AG04450 (cell line): ENCODE measurements around the gene TRPM4. TPM values are rescaled to one million over a fixed set of nuclear protein-coding genes. Genes with fewer than 3 reads are reported as not detected.

Source experiments
- CTCF ChIA-PET: fragments of 300-600, 350-600 bp; formaldehyde crosslinking; extraction: SDS; loops from one replicate; lab custom pipeline; 2022; ENCODE audit warnings: antibody characterized with exemption, inconsistent platforms; lab: Charles Lee
- POLR2A ChIA-PET: fragments of 350-600 bp; formaldehyde crosslinking; extraction: SDS; loops from one replicate; lab custom pipeline; 2021; ENCODE audit warnings: antibody characterized with exemption, inconsistent platforms; lab: Yijun Ruan, JAX
- DNase-seq: peaks from one replicate; pipeline ENCODE4 v3.0.0-alpha.2; 2011; ENCODE audit warnings: low read depth, low spot score
- H3K27ac ChIP-seq: one replicate; pipeline ENCODE4 v1.5.1; 2012; ENCODE audit warnings: low read depth, low read length, control low read depth
- H3K27me3 ChIP-seq: one replicate; pipeline ENCODE4 v1.6.0; 2012; ENCODE audit warnings: low read length; ENCODE audit not compliant: control insufficient read depth, insufficient read depth
- H3K4me3 ChIP-seq: 2 replicates; pipeline ENCODE4 v1.5.1; 2011; ENCODE audit warnings: mild to moderate bottlenecking, low read depth, low read length, control low read depth
- H3K9me3 ChIP-seq: 2 replicates; pipeline ENCODE4 v1.5.1; 2012; ENCODE audit warnings: low read length; ENCODE audit not compliant: control insufficient read depth, insufficient read depth
- polyA plus RNA-seq: library from polyadenylated mRNA; depleted of rRNA; stranded (reverse); fragments of >200 nt; gene quantifications from 2 replicates; pipeline ENCODE4 v1.2.3, GENCODE V29; 2011
- TF ChIP-seq, protein P1 (sequence below): IDR thresholded peaks from 2 replicates; pipeline ENCODE4 v1.5.1; 2011; ENCODE audit warnings: low read depth, low read length, control low read depth, inconsistent platforms

Gene TRPM4
- polyA plus RNA-seq, 1 experiment = 4.3 TPM

DNA sequence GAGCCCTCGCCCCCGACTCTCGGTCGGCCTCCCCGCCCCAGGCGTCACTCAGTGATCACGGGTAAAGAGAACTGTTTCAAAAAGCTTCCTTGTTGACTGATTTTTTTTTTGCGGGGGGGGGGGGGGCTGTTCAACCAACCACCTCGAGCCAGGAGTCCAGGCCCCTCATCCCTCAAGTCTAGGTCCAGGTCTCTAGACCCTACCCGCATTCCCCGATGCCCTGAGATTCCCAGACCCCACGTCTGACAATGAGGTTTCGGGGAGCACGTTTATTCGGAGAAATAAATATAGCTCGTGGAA, 6.7 kb upstream of the TRPM4 start:
- no peak for DNase-seq
- no peak overlapping the region for H3K27ac ChIP-seq
- peak overlapping the region; percentile 93 for H3K4me3 ChIP-seq
- CTCF ChIA-PET = interaction anchor here (1.2 kb wide), 1 partner anchor 49 kb away, joined by 6 read pairs; no protein-coding TSS in a partner anchor
- peaks cover 9% of the 10 kb centered on the region; the same call in 1 of the 2 replicates for H3K9me3 ChIP-seq
- TF ChIP-seq, protein P1, sequence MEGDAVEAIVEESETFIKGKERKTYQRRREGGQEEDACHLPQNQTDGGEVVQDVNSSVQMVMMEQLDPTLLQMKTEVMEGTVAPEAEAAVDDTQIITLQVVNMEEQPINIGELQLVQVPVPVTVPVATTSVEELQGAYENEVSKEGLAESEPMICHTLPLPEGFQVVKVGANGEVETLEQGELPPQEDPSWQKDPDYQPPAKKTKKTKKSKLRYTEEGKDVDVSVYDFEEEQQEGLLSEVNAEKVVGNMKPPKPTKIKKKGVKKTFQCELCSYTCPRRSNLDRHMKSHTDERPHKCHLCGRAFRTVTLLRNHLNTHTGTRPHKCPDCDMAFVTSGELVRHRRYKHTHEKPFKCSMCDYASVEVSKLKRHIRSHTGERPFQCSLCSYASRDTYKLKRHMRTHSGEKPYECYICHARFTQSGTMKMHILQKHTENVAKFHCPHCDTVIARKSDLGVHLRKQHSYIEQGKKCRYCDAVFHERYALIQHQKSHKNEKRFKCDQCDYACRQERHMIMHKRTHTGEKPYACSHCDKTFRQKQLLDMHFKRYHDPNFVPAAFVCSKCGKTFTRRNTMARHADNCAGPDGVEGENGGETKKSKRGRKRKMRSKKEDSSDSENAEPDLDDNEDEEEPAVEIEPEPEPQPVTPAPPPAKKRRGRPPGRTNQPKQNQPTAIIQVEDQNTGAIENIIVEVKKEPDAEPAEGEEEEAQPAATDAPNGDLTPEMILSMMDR = no peak
- H3K27me3 ChIP-seq = no peaks in the 10 kb centered on the region
- POLR2A ChIA-PET = interaction anchor here (0.5 to 1.2 kb wide), 5 partner anchors 17 to 132 kb away, joined by 3 to 6 read pairs (median 4); partner anchors contain the start of gene LIN7B

DNA sequence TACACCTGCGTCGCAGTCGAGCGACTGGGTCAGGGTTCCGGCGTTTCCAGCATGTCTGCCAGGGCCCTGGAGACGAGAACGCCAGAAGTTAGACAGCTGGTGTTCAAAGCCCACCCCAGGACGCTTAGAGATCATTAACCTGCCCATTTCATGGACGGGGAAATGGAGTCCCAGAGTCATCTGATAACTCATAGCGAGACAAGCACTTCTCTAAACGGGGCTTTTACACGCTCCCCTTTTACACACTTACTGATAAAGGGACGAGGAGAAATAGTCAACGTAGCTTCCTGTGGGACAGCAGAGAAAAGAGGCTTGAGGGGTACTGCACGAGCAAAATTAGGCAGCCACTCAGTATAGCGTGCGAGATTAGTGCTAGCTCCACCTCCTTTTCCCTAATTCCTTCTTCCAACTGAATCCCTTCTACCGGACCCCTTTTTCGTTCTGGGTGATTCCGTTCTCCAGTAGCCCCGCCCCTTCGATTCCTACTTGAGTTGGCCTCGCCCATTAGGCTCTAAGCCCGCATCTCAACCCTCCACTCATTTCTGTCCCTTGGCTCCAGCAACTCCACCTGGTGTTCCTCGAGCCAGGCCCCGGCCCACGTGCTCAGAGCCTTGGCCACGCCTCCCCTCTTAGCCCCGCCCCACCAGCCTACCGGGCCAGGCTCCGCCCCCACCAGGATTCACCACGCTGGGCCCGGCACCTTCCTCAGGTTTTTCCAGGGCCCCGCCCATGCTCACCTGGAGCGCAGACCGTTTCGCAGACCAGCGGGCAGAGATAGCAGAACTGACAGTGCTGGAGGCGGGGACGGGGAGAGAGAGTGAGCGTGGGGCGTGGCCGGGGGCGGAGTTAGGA, 6.1 kb upstream of the TRPM4 start:
- no peaks in the 10 kb centered on the region for H3K27me3 ChIP-seq
- peaks cover 9% of the 10 kb centered on the region; the same call in 1 of the 2 replicates for H3K9me3 ChIP-seq
- no peak overlapping the region for H3K27ac ChIP-seq
- CTCF ChIA-PET = interaction anchor here (0.6 to 1.2 kb wide), 2 partner anchors 48 to 157 kb away, joined by 4 to 6 read pairs; no protein-coding TSS in a partner anchor
- peak overlapping the region; percentile 93; the same call in 1 of the 2 replicates for H3K4me3 ChIP-seq
- POLR2A ChIA-PET = interaction anchor here (0.6 to 1.1 kb wide), 2 partner anchors 17 to 64 kb away, joined by 3 to 6 read pairs; no protein-coding TSS in a partner anchor
- DNase-seq = no peak
- TF ChIP-seq, protein P1 = no peak

DNA sequence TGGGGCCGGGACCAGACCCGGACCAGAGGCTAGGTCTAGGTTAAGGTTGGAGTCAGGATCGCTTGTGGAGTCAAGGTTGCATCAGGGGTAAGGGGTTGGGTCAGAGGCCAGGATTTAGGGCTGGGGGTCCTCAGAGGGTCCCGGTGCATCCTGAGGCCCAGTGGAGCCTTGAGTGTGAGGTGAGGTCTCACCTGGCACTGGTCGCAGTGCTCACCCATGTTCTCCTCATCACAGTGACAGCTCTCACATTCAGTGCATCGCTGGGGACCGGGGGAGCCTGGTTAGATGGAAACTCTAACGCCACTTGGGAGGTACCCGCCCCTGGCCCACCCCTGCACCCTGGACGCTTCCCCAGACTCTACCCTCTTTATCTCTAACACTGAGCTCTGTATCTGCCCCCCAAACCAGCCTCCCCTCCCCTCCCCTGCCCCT, 5.5 kb upstream of the TRPM4 start:
- Histone ChIP-seq H3K9me3 (peaks cover 9% of the 10 kb centered on the region; the same call in 1 of the 2 replicates), H3K27me3 (no peaks in the 10 kb centered on the region), H3K27ac (no peak overlapping the region), H3K4me3 (no peak overlapping the region)
- DNase-seq = no peak
- ChIA-PET POLR2A (interaction anchor here (0.6 kb wide), 1 partner anchor 10 kb away, joined by 3 read pairs; no protein-coding TSS in a partner anchor), CTCF (interaction anchor here (0.6 kb wide), 1 partner anchor 158 kb away, joined by 4 read pairs; no protein-coding TSS in a partner anchor)
- TF ChIP-seq, protein P1 = no peak

DNA sequence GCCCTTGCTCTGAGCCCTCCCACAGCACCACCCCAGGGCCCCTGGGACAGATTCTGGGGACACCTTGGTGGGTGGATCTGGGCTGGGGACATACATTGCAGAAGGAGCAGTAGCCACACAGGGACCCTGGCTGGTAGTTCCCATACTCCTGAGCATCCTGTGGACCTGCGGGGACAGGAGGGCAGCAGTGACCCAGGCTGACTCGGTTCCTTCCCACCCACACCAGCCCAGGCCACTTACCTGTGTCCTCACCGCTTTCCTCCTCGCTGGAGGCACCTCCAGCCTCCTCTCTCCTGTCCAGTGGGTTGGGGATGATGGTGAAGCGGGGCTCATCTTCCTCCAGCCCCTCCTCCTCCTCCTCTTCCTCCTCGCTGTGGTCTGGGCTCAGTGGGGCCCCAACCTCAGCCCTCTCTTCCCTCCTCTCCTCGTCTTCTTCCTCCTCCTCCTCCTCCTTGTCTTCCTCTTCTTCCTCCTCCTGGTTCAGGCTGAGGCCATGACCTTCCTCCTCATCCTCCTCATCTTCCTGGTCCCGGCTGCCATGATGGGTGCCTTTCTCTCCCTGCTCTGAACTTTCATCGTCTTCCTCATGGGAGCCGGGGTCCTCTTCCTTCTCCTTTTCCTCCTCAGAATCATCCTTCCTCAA, 4.3 kb upstream of the TRPM4 start:
- CTCF ChIA-PET = no interaction called here
- no peak overlapping the region for H3K4me3 ChIP-seq
- H3K27ac ChIP-seq = no peak overlapping the region
- POLR2A ChIA-PET = no interaction called here
- TF ChIP-seq, protein P1 = no peak
- peaks cover 9% of the 10 kb centered on the region; the same call in 1 of the 2 replicates for H3K9me3 ChIP-seq
- no peaks in the 10 kb centered on the region for H3K27me3 ChIP-seq
- no peak for DNase-seq
